Astrocyte (in vitro differentiated cells and primary cell): ENCODE measurements around the gene DNAJC24.

Experiments
- EZH2 ChIP-seq: IDR thresholded peaks from 2 replicates; pipeline ENCODE4 v1.6.1; 2012; ENCODE audit warnings: mild to moderate bottlenecking, low read length, inconsistent platforms; ENCODE audit not compliant: insufficient read depth
- TF ChIP-seq, protein P1 (sequence below): IDR thresholded peaks from 2 replicates; pipeline ENCODE4 v1.5.1; 2011; ENCODE audit warnings: low read depth, mild to moderate bottlenecking, inconsistent platforms, low read length, moderate library complexity; ENCODE audit not compliant: insufficient read depth

GRCh38 chr11:31474083-31474482 lies 104.4 kb downstream of the DNAJC24 start:
- TF ChIP-seq, protein P1, sequence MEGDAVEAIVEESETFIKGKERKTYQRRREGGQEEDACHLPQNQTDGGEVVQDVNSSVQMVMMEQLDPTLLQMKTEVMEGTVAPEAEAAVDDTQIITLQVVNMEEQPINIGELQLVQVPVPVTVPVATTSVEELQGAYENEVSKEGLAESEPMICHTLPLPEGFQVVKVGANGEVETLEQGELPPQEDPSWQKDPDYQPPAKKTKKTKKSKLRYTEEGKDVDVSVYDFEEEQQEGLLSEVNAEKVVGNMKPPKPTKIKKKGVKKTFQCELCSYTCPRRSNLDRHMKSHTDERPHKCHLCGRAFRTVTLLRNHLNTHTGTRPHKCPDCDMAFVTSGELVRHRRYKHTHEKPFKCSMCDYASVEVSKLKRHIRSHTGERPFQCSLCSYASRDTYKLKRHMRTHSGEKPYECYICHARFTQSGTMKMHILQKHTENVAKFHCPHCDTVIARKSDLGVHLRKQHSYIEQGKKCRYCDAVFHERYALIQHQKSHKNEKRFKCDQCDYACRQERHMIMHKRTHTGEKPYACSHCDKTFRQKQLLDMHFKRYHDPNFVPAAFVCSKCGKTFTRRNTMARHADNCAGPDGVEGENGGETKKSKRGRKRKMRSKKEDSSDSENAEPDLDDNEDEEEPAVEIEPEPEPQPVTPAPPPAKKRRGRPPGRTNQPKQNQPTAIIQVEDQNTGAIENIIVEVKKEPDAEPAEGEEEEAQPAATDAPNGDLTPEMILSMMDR, result no peak
- TF ChIP-seq EZH2, result no peak
